Upper lobe of left lung (tissue), 6 donors: ENCODE measurements around the gene MUC7. TPM values are rescaled to one million over a fixed set of nuclear protein-coding genes. Genes with fewer than 3 reads are reported as not detected.

ENCODE experiments used
- ATAC-seq, 2 donors: fragments of 200-7000 bp; cut with Tn5 transposase; one replicate each; pipeline ENCODE4 v1.9.1; 2022; ENCODE audit warnings: mild to moderate bottlenecking in 2 of 2, moderate library complexity in 2 of 2; ENCODE audit not compliant: low FRiP score in 2 of 2
- DNase-seq, 2 donors: peaks; one replicate each; pipeline ENCODE4 v3.0.0-alpha.2; 2019 to 2020
- H3K27ac ChIP-seq, 4 donors: fragments of 200-600 bp; sonication (generic); one replicate each; pipeline ENCODE4 v1.5.1; 2016 to 2019
- H3K27me3 ChIP-seq, 4 donors: fragments of 200-600 bp; sonication (generic); one replicate each; pipeline ENCODE4 v1.5.1; 2017 to 2019
- H3K36me3 ChIP-seq, 4 donors: fragments of 200-600 bp; sonication (generic); one replicate each; pipeline ENCODE4 v1.5.1; 2016 to 2019
- H3K4me1 ChIP-seq, 4 donors: fragments of 200-600 bp; sonication (generic); one replicate each; pipeline ENCODE4 v1.5.1; 2018 to 2019
- H3K4me3 ChIP-seq, 4 donors: fragments of 200-600 bp; sonication (generic); one replicate each; pipeline ENCODE4 v1.5.1; 2017 to 2019; ENCODE audit warnings: mild to moderate bottlenecking in 2 of 4, moderate library complexity in 1 of 4
- H3K9me3 ChIP-seq, 4 donors: fragments of 200-600 bp; sonication (generic); one replicate each; pipeline ENCODE4 v1.5.1; 2018 to 2019
- EP300 ChIP-seq, 4 donors: sonication (generic); formaldehyde crosslinking; IDR thresholded peaks; one replicate each; pipeline ENCODE4 v1.5.1; 2017; ENCODE audit warnings: antibody characterized with exemption in 4 of 4, control low read depth in 2 of 4
- POLR2A ChIP-seq, 4 donors: fragments of 450-650 bp; IDR thresholded peaks; one replicate each; pipeline ENCODE4 v1.5.1; 2016 to 2017; ENCODE audit warnings: antibody characterized with exemption in 4 of 4, mild to moderate bottlenecking in 2 of 4
- POLR2AphosphoS5 ChIP-seq, 2 donors: sonication (generic); formaldehyde crosslinking; IDR thresholded peaks; one replicate each; pipeline ENCODE4 v1.5.1; 2017; ENCODE audit warnings: antibody characterized with exemption in 2 of 2
- WGBS, 2 donors: methylation state at CpG; one replicate each; pipeline ENCODE4 v1.1.5; 2017 to 2018; 5-methylcytosine and 5-hydroxymethylcytosine counted together
- total RNA-seq, 6 donors: library from RNA; depleted of rRNA in 4 of 6; stranded (reverse); fragments of >200 nt in 4 of 6; gene quantifications; one replicate each; pipeline versions ENCODE4 v1.1.0 to v1.2.1, GENCODE V29; 2016 to 2021
- TF ChIP-seq, protein P1 (sequence below), 6 experiments: fragments of 450-650 bp in 4 of 6; fragments of 200-600 bp in 2 of 6; sonication (generic) in 2 of 6; IDR thresholded peaks; one replicate each; pipeline ENCODE4 v1.5.1; 2016 to 2019; ENCODE audit warnings: antibody characterized with exemption in 6 of 6
- donor health status: DM: no; HTN: no; CAD: no; lungs with moderate emphysema.
- donor health status: DM: no; HTN: yes; CAD: no; lungs with severe emphysema.

Gene MUC7
- not detected for total RNA-seq

DNA sequence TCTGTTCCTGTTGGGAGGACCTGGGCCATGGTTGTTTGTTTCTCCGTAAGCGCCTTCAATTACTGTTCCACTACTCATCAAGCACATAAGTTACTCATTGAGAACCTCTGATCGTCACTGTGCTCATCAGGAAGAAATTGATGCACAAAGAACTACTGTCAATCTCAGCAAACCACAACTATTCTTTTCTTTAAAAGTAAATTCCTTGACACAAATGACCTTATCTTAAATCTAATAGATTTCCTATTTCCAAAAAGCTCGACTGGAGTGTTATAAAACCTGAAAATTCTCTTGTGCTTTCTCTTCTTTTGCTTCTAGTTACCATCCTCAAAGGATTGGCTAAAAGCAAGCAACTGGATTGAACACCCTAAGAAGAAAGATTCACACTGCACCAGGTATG lies at the start of gene MUC7:
MUC7 (plus strand) TSS at position 301 of the 400 bp plus-strand sequence. CDS start 1,825 bp downstream, outside the sequence.
- DNase-seq (no peak), ATAC-seq (no peak)
- Histone ChIP-seq H3K27me3 (no peaks in the 10 kb centered on the region), H3K4me1 (no peaks in the 10 kb centered on the region), H3K36me3 (no peaks in the 10 kb centered on the region), H3K9me3 (no peaks in the 10 kb centered on the region), H3K27ac (no peak within 1 kb of the TSS), H3K4me3 (no peak within 1 kb of the TSS)
- no peak for TF ChIP-seq POLR2A (IDR thresholded peaks at IDR 0.05)
- TF ChIP-seq, protein P1, sequence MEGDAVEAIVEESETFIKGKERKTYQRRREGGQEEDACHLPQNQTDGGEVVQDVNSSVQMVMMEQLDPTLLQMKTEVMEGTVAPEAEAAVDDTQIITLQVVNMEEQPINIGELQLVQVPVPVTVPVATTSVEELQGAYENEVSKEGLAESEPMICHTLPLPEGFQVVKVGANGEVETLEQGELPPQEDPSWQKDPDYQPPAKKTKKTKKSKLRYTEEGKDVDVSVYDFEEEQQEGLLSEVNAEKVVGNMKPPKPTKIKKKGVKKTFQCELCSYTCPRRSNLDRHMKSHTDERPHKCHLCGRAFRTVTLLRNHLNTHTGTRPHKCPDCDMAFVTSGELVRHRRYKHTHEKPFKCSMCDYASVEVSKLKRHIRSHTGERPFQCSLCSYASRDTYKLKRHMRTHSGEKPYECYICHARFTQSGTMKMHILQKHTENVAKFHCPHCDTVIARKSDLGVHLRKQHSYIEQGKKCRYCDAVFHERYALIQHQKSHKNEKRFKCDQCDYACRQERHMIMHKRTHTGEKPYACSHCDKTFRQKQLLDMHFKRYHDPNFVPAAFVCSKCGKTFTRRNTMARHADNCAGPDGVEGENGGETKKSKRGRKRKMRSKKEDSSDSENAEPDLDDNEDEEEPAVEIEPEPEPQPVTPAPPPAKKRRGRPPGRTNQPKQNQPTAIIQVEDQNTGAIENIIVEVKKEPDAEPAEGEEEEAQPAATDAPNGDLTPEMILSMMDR (IDR thresholded peaks at IDR 0.05) = no peak
- no peak for TF ChIP-seq EP300 (IDR thresholded peaks at IDR 0.05)
- TF ChIP-seq POLR2AphosphoS5 (IDR thresholded peaks at IDR 0.05) = no peak
- 72 to 74% methylated on average over 4 of the region's 4 CpGs for WGBS, 2 donors

DNA sequence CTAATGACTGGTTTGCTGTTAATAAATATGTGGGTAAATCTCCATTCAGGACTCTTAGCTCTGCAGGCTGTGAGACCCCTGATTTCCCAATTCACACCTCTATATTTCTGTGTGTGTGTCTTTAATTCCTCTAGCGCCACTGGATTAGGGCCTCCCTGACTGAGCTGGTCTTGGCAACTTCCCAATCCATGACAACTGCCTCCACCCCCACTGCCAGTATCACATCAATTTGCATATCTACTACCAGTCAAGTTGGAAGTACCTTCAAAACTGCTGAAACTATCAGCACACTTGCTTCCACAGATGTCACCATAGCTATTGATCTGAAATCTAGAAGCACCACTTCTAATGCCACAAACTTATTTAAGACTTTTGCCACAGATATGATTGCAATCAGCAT lies 46.7 kb upstream of the MUC7 start:
- Histone ChIP-seq H3K36me3 (no peaks in the 10 kb centered on the region), H3K27ac (no peak overlapping the region), H3K4me1 (no peaks in the 10 kb centered on the region), H3K27me3 (no peaks in the 10 kb centered on the region), H3K4me3 (no peak overlapping the region), H3K9me3 (no peaks in the 10 kb centered on the region)
- WGBS, 2 donors = 94 to 96% methylated on average over 1 of the region's 1 CpG
- TF ChIP-seq, protein P1 (IDR thresholded peaks at IDR 0.05) = no peak
- TF ChIP-seq POLR2AphosphoS5 (IDR thresholded peaks at IDR 0.05) = no peak
- no peak for DNase-seq
- no peak for ATAC-seq

DNA sequence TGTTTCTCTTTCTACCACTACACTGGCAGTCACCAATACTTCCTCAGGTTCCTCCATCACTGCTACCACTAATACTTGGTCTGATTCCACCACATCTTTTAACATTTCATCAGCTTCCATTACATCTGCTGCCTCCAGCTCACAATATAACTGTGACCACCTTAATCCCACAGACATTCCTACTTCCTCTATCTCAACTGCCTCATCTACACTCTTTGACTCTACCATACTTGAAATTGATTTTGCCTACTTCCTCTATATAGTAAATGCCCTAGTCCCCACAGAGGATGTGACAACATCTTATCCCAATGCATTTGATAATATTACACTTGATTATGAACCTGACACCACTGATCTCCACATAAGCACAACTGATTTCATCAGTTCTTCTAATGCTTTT lies 45.2 kb upstream of the MUC7 start:
- Histone ChIP-seq H3K27ac (no peak overlapping the region), H3K27me3 (no peaks in the 10 kb centered on the region), H3K9me3 (no peaks in the 10 kb centered on the region), H3K4me3 (no peak overlapping the region), H3K4me1 (no peaks in the 10 kb centered on the region), H3K36me3 (no peaks in the 10 kb centered on the region)
- ATAC-seq (no peak), DNase-seq (no peak)
- TF ChIP-seq, protein P1 (IDR thresholded peaks at IDR 0.05) = no peak
- TF ChIP-seq POLR2AphosphoS5 (IDR thresholded peaks at IDR 0.05) (no peak), POLR2A (IDR thresholded peaks at IDR 0.05) (no peak), EP300 (IDR thresholded peaks at IDR 0.05) (no peak)

DNA sequence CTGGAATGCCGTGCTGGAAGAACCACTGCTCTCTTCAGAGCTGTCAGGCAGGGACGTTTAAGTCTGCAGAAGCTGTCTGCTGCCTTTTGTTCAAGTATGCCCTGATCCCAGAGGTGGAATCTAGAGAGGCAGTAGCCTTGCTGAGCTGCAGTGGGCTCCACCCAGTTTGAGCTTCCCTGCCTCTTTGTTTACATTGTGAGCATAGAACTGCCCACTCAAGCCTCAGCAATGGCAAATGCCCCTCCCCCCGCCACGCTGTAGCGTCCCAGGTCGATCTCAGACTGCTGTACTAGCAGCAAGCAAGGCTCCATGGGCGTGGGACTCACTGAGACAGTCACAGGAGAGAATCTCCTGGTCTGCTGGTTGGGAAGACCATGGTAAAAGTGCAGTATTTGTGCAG lies 34.8 kb upstream of the MUC7 start:
- DNase-seq (peak in 1 of 2 donors; percentile 13), ATAC-seq (no peak)
- H3K36me3 ChIP-seq = no peaks in the 10 kb centered on the region
- H3K27ac ChIP-seq = no peak overlapping the region
- H3K4me1 ChIP-seq = no peaks in the 10 kb centered on the region
- no peak overlapping the region for H3K4me3 ChIP-seq
- no peaks in the 10 kb centered on the region for H3K27me3 ChIP-seq
- no peak for TF ChIP-seq EP300 (IDR thresholded peaks at IDR 0.05)
- no peak for TF ChIP-seq POLR2A (IDR thresholded peaks at IDR 0.05)
- TF ChIP-seq POLR2AphosphoS5 (IDR thresholded peaks at IDR 0.05) = no peak
- TF ChIP-seq, protein P1 (IDR thresholded peaks at IDR 0.05) = no peak
- 44 to 49% methylated on average over 4 to 7 of the region's 7 CpGs for WGBS, 2 donors
- no peaks in the 10 kb centered on the region for H3K9me3 ChIP-seq

DNA sequence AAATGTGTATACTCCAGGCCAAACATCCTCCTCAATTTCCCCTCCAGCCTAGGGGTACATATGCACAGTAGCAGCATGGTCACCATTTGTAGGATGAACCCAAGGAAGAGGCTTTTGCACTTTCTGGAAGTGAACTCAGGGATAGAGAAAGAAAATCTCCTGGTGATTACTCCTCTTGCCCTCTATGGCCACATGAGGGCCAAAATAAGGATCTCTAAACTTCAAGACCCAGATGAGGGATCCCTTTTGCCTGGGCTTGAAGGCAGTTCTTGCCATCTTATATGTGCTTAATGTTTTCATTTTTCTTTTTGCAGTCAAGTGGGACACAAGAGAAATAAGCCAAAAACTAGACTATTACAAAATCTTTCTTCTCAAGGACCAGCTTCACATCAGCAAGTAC lies 29.5 kb upstream of the MUC7 start:
- no peak for DNase-seq
- H3K4me3 ChIP-seq = no peak overlapping the region
- H3K36me3 ChIP-seq = no peaks in the 10 kb centered on the region
- H3K4me1 ChIP-seq = no peaks in the 10 kb centered on the region
- H3K27ac ChIP-seq = no peak overlapping the region
- no peaks in the 10 kb centered on the region for H3K27me3 ChIP-seq
- no peak for ATAC-seq
- no peaks in the 10 kb centered on the region for H3K9me3 ChIP-seq
- TF ChIP-seq POLR2A (IDR thresholded peaks at IDR 0.05) (no peak), POLR2AphosphoS5 (IDR thresholded peaks at IDR 0.05) (no peak), EP300 (IDR thresholded peaks at IDR 0.05) (no peak)
- TF ChIP-seq, protein P1 (IDR thresholded peaks at IDR 0.05) = no peak
